Measurements from ENCODE around the gene MAP2K5.

MAP2K5 gene

GRCh38 chr15:67578020-67578600, 35.6 kb downstream of the MAP2K5 start:
- TF ChIP-seq CTCF (IDR thresholded peaks at IDR 0.05; ENCODE audit: insufficient read depth, low read length, missing control alignments) = no peak
- ChIA-PET POLR2A (no interaction called here), CTCF (interaction anchor here (0.6 to 1.2 kb wide), 2 partner anchors 9 to 262 kb away, joined by 3 read pairs; no protein-coding TSS in a partner anchor)
- no peak for DNase-seq (ENCODE audit: low read depth, low spot score)
- no peak overlapping the region for H3K4me3 ChIP-seq (ENCODE audit: low read depth, low read length)

- DNase-seq (ENCODE audit: low read depth, low spot score) = no peak
- CTCF ChIA-PET = no interaction called here
- no peak overlapping the region for H3K4me3 ChIP-seq (ENCODE audit: low read depth, low read length)
- no peak for TF ChIP-seq CTCF (IDR thresholded peaks at IDR 0.05; ENCODE audit: insufficient read depth, low read length, missing control alignments)
- POLR2A ChIA-PET = no interaction called here
These were observed 36.7 kb downstream of the MAP2K5 start for GRCh38 chr15:67579164-67579563.

- no peak for DNase-seq (ENCODE audit: low read depth, low spot score)
- no peak for TF ChIP-seq CTCF (IDR thresholded peaks at IDR 0.05; ENCODE audit: insufficient read depth, low read length, missing control alignments)
- ChIA-PET CTCF (interaction anchor here (1.2 kb wide), 1 partner anchor 27 kb away, joined by 3 read pairs; no protein-coding TSS in a partner anchor), POLR2A (no interaction called here)
- no peak overlapping the region for H3K4me3 ChIP-seq (ENCODE audit: low read depth, low read length)
These were observed 37.5 kb downstream of the MAP2K5 start for GRCh38 chr15:67579967-67580366.

- CTCF ChIA-PET = no interaction called here
- no peak for DNase-seq (ENCODE audit: low read depth, low spot score)
- POLR2A ChIA-PET = no interaction called here
- no peak for TF ChIP-seq CTCF (IDR thresholded peaks at IDR 0.05; ENCODE audit: insufficient read depth, low read length, missing control alignments)
- H3K4me3 ChIP-seq (ENCODE audit: low read depth, low read length) = no peak overlapping the region
These were observed 41.7 kb downstream of the MAP2K5 start for GRCh38 chr15:67584157-67584556.

- H3K4me3 ChIP-seq (ENCODE audit: low read depth, low read length) = no peak overlapping the region
- DNase-seq (ENCODE audit: low read depth, low spot score) = no peak
- POLR2A ChIA-PET = no interaction called here
- CTCF ChIA-PET = no interaction called here
- TF ChIP-seq CTCF (IDR thresholded peaks at IDR 0.05; ENCODE audit: insufficient read depth, low read length, missing control alignments) = no peak
These were observed 43.2 kb downstream of the MAP2K5 start for GRCh38 chr15:67585681-67586080.

- ChIA-PET POLR2A (no interaction called here), CTCF (interaction anchor here (0.8 to 1.2 kb wide), 2 partner anchors 10 to 17 kb away, joined by 3 read pairs; no protein-coding TSS in a partner anchor)
- DNase-seq (ENCODE audit: low read depth, low spot score) = no peak
- H3K4me3 ChIP-seq (ENCODE audit: low read depth, low read length) = no peak overlapping the region
- no peak for TF ChIP-seq CTCF (IDR thresholded peaks at IDR 0.05; ENCODE audit: insufficient read depth, low read length, missing control alignments)
These were observed 44.8 kb downstream of the MAP2K5 start for GRCh38 chr15:67587331-67587730.

Measured in AG04449 (cell line).